Cardiac muscle cell (in vitro differentiated cells and primary cell): ENCODE measurements around the gene FAM149A. TPM values are rescaled to one million over a fixed set of nuclear protein-coding genes. Genes with fewer than 3 reads are reported as not detected.

Experiments used
- DNase-seq, 2 donors: peaks; one replicate each; pipeline versions ENCODE4 v3.0.0 to v3.0.0-alpha.2; 2010 to 2017; ENCODE audit warnings: low read depth in 1 of 2, low spot score in 1 of 2
- H3K27ac ChIP-seq: fragments of 200-600 bp; sonication (generic); 2 replicates; pipeline ENCODE4 v1.5.1; 2016
- H3K27me3 ChIP-seq: fragments of 200-600 bp; sonication (generic); 2 replicates; pipeline ENCODE4 v1.6.0; 2016; ENCODE audit warnings: control low read depth
- H3K36me3 ChIP-seq: fragments of 200-600 bp; sonication (generic); 2 replicates; pipeline ENCODE4 v1.5.1; 2016; ENCODE audit warnings: control low read depth
- H3K4me1 ChIP-seq: fragments of 200-600 bp; sonication (generic); 2 replicates; pipeline ENCODE4 v1.8.1; 2017; ENCODE audit warnings: low read depth, mild to moderate bottlenecking, mixed run types
- H3K4me3 ChIP-seq: fragments of 200-600 bp; sonication (generic); 2 replicates; pipeline ENCODE4 v1.5.1; 2016; ENCODE audit warnings: mild to moderate bottlenecking
- H3K9me3 ChIP-seq: fragments of 200-600 bp; sonication (generic); 2 replicates; pipeline ENCODE4 v1.5.1; 2017; ENCODE audit warnings: low read depth, mild to moderate bottlenecking, control low read depth
- polyA plus RNA-seq: library from polyadenylated mRNA; unstranded; fragments of >200 nt; fragmentation: Nextera tagmentation; extraction: Ambion mirVana; gene quantifications from 2 replicates; pipeline ENCODE4 v1.2.1, GENCODE V29; 2016
- total RNA-seq: library from RNA; depleted of rRNA; stranded (reverse); fragments of >200 nt; gene quantifications from 2 replicates; pipeline ENCODE4 v1.2.3, GENCODE V29; 2016
- TF ChIP-seq, protein P1 (sequence below): IDR thresholded peaks from 2 replicates; pipeline ENCODE4 v1.5.1; 2012; ENCODE audit warnings: low read depth, mild to moderate bottlenecking, low read length

FAM149A gene
- total and polyA plus RNA-seq, 2 experiments from 2014 or later, result 9.8 to 14.1 TPM

DNA sequence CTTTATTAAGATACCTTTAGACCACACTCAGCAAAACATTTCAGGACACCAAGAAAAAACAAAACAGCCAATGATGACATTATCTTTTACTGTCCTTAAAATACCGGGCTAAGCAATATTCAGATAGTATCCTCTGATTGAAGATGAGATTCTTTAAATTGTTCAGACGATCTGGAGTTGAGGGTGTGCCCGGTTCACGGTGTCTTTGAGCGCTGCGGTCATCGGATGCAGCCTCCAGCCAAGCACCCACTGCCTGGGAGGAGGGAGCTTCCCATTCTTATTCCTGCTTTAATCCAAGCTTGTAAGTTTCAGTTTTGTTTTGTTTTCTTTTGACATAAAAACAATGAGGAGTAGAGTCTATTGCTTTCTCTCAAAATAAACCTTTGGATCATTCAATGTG lies 14.1 kb downstream of the FAM149A start:
- TF ChIP-seq, protein P1, sequence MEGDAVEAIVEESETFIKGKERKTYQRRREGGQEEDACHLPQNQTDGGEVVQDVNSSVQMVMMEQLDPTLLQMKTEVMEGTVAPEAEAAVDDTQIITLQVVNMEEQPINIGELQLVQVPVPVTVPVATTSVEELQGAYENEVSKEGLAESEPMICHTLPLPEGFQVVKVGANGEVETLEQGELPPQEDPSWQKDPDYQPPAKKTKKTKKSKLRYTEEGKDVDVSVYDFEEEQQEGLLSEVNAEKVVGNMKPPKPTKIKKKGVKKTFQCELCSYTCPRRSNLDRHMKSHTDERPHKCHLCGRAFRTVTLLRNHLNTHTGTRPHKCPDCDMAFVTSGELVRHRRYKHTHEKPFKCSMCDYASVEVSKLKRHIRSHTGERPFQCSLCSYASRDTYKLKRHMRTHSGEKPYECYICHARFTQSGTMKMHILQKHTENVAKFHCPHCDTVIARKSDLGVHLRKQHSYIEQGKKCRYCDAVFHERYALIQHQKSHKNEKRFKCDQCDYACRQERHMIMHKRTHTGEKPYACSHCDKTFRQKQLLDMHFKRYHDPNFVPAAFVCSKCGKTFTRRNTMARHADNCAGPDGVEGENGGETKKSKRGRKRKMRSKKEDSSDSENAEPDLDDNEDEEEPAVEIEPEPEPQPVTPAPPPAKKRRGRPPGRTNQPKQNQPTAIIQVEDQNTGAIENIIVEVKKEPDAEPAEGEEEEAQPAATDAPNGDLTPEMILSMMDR, result no peak
- H3K4me3 ChIP-seq, result no peak overlapping the region
- H3K27ac ChIP-seq, result no peak overlapping the region
- no peak for DNase-seq
- H3K36me3 ChIP-seq, result no peaks in the 10 kb centered on the region
- no peaks in the 10 kb centered on the region for H3K4me1 ChIP-seq
- no peaks in the 10 kb centered on the region for H3K9me3 ChIP-seq
- H3K27me3 ChIP-seq, result no peaks in the 10 kb centered on the region

DNA sequence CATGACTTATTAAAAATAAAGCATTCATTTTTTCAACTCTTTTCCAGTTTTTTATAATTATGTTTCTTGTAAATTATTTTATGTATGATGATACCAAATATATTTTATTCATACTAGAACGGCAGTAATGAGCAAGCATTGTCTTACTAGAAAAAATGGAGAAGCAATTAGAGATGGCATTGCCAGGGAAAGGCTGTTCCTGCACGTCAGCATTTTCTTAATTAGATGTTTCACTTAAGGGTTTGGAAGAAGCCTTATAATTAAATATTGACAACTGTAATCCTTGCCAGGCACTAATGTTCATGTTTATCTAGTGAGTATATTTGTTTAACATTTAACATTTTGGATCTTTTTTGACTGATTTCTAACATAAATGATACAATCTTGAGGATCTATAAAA lies 16.6 kb downstream of the FAM149A start:
- Histone ChIP-seq H3K27ac (no peak overlapping the region), H3K4me1 (no peaks in the 10 kb centered on the region), H3K27me3 (no peaks in the 10 kb centered on the region), H3K4me3 (no peak overlapping the region), H3K36me3 (no peaks in the 10 kb centered on the region), H3K9me3 (no peaks in the 10 kb centered on the region)
- TF ChIP-seq, protein P1, result no peak
- DNase-seq, result no peak

DNA sequence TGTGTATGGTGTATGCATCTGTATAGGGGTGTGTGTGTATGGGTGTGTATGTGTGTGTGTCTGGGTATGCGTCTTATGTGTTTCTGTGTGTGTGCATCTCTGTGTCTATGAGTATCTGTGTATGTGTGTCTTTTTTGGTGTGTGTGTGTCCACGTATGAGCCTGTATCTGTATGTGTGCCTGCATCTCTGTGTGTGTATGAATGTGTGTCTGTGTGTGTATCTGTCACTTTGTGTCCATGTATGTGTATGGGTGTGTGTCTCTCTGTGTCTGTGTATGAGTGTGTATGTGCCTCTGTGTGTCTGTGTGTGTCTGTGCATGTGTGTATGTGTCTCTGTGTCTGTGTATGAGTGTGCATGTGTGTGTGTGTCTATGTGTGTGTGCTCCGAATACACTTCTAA lies 24.3 kb downstream of the FAM149A start:
- Histone ChIP-seq H3K9me3 (no peaks in the 10 kb centered on the region), H3K27ac (no peak overlapping the region), H3K36me3 (no peaks in the 10 kb centered on the region), H3K4me3 (no peak overlapping the region), H3K4me1 (peaks cover 10% of the 10 kb centered on the region), H3K27me3 (no peaks in the 10 kb centered on the region)
- no peak for DNase-seq
- TF ChIP-seq, protein P1, result no peak

DNA sequence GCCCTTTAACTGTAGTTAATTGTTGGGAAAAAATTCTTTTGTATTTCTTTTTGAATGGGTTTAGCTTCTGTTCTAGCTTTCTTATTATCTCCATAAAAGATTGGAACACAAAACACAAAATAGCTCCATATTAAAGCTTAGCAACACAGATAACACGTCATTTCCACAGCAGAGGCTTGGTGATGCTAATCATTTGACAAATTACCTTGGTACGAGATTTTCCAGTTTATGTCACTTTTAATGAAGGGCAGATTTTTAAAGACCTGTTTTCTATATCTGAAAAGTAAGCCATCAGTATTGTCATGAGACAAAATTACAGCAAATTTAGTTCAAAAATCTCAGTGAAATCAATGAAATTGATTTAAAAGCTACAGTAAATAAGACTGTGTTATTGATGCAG lies 27.4 kb downstream of the FAM149A start:
- Histone ChIP-seq H3K27me3 (no peaks in the 10 kb centered on the region), H3K4me3 (no peak overlapping the region), H3K27ac (no peak overlapping the region), H3K9me3 (no peaks in the 10 kb centered on the region), H3K4me1 (peaks cover 10% of the 10 kb centered on the region), H3K36me3 (no peaks in the 10 kb centered on the region)
- DNase-seq, result no peak
- TF ChIP-seq, protein P1, result no peak

DNA sequence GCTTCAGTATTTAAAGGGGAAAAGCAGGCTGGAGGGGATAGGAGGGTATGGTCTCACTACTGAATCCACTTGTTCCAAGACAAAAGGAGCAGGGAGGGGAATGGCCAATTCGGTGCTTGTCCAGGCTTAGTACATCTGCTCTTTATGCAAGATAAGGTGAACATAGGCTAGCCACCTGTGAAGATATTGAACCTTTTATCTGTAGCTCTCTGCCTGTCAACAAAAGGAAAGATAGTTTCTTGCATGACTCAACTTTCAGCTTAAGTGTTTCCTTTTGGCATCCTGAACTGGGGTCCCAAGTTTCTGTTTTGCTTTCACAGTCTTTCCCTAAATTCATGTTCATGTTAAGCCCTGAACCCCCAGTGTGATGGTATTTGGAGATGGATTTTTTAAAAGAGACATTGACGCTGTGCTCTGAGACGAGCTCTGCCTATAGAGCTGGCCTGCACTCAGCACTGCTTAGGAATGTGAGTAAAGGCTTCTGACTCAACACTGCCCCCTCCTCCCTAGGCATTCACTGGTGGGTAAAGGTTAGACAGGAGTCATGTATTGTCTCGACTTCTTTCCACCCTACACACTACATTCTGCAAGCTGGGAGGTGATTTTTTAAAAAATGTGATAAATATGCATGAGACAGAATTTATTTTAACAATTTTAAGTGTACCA lies 28.2 kb downstream of the FAM149A start:
- H3K27me3 ChIP-seq, result no peaks in the 10 kb centered on the region
- no peak overlapping the region for H3K27ac ChIP-seq
- H3K36me3 ChIP-seq, result no peaks in the 10 kb centered on the region
- TF ChIP-seq, protein P1, result peak; percentile 46
- DNase-seq, result peak; percentile 60 to 76
- no peak overlapping the region for H3K4me3 ChIP-seq
- H3K9me3 ChIP-seq, result no peaks in the 10 kb centered on the region
- peaks cover 10% of the 10 kb centered on the region for H3K4me1 ChIP-seq
